Measurements from ENCODE around the gene GSC2. TPM values are rescaled to one million over a fixed set of nuclear protein-coding genes. Genes with fewer than 3 reads are reported as not detected.

GSC2 gene
- total and polyA plus RNA-seq, 11 donors: not detected

DNA sequence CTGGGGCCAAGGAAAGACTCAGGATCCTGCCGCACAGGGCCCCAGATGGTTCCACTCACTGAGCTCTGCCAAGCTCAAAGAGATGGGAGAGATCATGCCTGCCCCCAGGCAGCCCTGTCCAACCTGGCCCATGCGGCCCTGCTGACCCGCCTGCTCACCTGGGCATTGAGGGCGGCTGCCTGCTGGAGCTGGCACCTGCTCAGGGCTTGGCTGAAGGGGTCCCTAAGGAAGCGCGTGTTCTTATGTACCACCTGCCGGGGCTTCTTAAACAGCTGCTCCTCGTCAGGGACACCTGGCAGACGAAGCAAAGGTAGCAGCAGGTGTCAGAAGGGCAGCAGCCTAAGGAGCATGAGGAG, 11.1 kb downstream of the GSC2 start:
- no peaks in the 10 kb centered on the region for H3K9me3 ChIP-seq
- H3K4me1 ChIP-seq: peaks cover 0 to 12% (median 7%) of the 10 kb centered on the region in 12 donors
- peaks cover 4 to 89% (median 85%) of the 10 kb centered on the region in 9 donors for H3K36me3 ChIP-seq
- ATAC-seq (no peak), DNase-seq (no peak)
- H3K27me3 ChIP-seq: no peaks in the 10 kb centered on the region
- intact Hi-C loops (cut with DNase I): no loop called here
- H3K4me3 ChIP-seq: no peak overlapping the region
- TF ChIP-seq, protein P1, sequence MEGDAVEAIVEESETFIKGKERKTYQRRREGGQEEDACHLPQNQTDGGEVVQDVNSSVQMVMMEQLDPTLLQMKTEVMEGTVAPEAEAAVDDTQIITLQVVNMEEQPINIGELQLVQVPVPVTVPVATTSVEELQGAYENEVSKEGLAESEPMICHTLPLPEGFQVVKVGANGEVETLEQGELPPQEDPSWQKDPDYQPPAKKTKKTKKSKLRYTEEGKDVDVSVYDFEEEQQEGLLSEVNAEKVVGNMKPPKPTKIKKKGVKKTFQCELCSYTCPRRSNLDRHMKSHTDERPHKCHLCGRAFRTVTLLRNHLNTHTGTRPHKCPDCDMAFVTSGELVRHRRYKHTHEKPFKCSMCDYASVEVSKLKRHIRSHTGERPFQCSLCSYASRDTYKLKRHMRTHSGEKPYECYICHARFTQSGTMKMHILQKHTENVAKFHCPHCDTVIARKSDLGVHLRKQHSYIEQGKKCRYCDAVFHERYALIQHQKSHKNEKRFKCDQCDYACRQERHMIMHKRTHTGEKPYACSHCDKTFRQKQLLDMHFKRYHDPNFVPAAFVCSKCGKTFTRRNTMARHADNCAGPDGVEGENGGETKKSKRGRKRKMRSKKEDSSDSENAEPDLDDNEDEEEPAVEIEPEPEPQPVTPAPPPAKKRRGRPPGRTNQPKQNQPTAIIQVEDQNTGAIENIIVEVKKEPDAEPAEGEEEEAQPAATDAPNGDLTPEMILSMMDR (IDR thresholded peaks at IDR 0.05): no peak
- TF ChIP-seq POLR2A (IDR thresholded peaks at IDR 0.05): no peak
- 91 to 100% (median 95%) methylated on average over 1 to 9 of the region's 9 CpGs for WGBS, 4 donors
- no peak overlapping the region for H3K27ac ChIP-seq

DNA sequence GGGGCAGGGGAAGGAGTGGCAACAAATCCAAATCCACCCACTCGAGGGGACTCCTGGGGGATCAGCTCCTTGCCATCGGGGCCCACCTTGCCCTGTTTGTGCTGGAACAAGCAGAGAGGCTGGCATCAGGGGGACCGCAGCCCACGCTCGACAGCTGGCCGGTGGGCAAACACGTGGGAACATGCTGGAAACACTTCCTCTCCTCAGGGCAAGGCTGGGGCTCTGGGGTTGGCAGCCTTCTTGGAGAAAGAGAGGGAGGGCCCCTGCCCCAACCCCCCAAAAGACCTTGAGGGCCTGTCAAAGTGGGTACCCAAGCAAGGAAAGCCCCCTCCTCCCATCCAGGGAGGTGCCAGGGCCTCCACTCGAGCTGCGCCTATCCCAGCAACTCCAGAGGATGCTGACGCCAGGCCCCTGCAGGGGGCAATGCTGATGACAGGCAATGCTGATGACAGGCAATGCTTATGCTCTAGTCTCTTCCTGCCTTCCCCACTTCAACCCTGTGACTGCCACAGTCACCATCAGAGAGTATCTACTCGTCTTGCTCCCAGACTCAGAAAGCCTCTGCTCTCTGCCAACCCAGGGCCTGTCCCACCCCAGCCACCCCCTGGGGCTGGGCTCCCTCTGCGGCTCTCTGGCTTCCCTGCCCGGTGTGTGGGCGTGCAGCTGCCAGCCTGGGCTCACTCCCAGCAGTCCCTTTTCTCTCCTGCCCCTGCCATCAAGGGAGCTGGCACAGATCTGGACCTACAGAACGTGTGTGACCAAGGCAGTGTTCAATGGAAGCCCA, 11.7 kb downstream of the GSC2 start:
- H3K4me3 ChIP-seq: no peak overlapping the region

DNA sequence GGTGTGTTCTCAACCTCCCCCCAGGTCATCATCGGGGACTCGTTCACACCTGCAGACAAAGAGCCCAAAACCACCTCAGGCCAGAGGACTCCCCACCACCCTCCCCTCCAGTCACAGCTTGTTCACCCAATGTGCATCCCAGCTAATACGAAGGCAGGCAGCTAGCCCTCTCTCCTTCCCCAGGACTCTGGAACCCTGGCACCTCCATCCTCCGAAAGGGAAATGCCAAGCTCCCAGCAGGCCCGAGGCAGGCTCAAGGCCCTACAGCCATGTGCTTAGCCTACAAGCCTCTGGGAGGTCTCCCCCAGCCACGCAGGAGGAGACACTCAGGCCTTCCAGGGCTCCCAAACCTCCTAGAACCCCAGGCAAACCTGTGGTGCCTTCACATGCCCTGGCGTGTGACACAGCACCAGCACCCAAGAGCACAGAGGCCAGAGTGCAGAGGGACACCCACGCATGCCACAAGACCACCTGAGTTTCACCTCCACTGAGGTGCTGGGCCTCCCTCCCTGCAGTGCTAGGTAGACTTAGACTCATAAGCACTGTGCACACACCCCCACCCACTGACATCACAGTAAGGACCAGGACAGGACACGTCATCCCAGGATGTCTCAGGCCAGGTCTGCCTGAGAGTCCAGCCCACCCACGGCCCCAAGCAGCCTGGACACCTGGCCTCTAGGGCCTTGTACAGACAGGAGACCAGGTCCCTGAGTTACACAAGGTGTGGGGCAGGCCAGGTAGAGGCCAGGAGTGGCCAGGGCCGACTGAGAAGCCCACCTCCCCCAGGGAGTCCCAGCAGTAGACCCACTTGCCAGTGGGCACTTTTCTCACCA, 12.5 kb downstream of the GSC2 start:
- H3K4me3 ChIP-seq: no peak overlapping the region
- H3K9me3 ChIP-seq: no peaks in the 10 kb centered on the region
- H3K27ac ChIP-seq: no peak overlapping the region
- ATAC-seq: no peak
- no peak for TF ChIP-seq POLR2A (IDR thresholded peaks at IDR 0.05)
- TF ChIP-seq, protein P1 (IDR thresholded peaks at IDR 0.05): no peak
- DNase-seq: no peak
- WGBS, 4 donors: 91 to 96% (median 93%) methylated on average over 9 to 11 of the region's 11 CpGs
- H3K27me3 ChIP-seq: no peaks in the 10 kb centered on the region
- intact Hi-C loops (cut with DNase I): no loop called here
- peaks cover 4 to 99% (median 94%) of the 10 kb centered on the region in 9 donors for H3K36me3 ChIP-seq
- H3K4me1 ChIP-seq: no peaks in the 10 kb centered on the region

More for the DNA sequence above, 11.7 kb downstream of the GSC2 start:
- no peak for TF ChIP-seq POLR2A (IDR thresholded peaks at IDR 0.05)
- TF ChIP-seq, protein P1 (IDR thresholded peaks at IDR 0.05): no peak
- DNase-seq: no peak
- Histone ChIP-seq H3K36me3 (peaks cover 4 to 95% (median 91%) of the 10 kb centered on the region in 9 donors), H3K27ac (no peak overlapping the region), H3K27me3 (no peaks in the 10 kb centered on the region), H3K9me3 (no peaks in the 10 kb centered on the region), H3K4me1 (peaks cover 0 to 6% (median 2%) of the 10 kb centered on the region in 12 donors)
- WGBS, 4 donors: 88 to 94% (median 90%) methylated on average over 8 to 15 of the region's 15 CpGs
- no peak for ATAC-seq
- intact Hi-C loops (cut with DNase I): no loop called here

DNA sequence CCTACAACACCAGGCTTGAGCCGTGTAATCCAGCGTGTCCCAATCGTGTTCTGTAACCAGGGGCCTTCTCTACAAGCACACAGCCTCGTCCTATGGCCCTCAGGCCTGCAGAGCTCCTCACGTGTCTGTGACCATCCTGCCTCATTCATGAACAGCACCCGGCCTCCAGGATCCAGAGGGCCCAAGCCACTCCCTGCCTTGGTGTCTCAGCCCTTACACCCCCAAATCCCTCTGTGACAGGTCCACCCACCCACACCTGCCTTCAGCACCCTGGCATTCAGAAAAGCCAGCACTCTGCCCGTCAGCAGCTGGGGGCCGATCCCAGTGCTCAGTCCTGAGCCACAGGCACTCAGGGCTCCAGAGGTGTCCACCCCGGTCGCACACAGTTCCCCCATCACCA, 13.2 kb downstream of the GSC2 start:
- 93 to 97% (median 96%) methylated on average over 10 of the region's 10 CpGs for WGBS, 4 donors
- Histone ChIP-seq H3K27me3 (no peaks in the 10 kb centered on the region), H3K9me3 (no peaks in the 10 kb centered on the region)

More for the DNA sequence above, 13.2 kb downstream of the GSC2 start:
- H3K4me1 ChIP-seq: no peaks in the 10 kb centered on the region
- no peak for TF ChIP-seq POLR2A (IDR thresholded peaks at IDR 0.05)
- TF ChIP-seq, protein P1 (IDR thresholded peaks at IDR 0.05): no peak
- no peak overlapping the region for H3K27ac ChIP-seq
- no peak overlapping the region for H3K4me3 ChIP-seq
- ATAC-seq (no peak), DNase-seq (no peak)
- peaks cover 4 to 97% (median 90%) of the 10 kb centered on the region in 9 donors for H3K36me3 ChIP-seq
- intact Hi-C loops (cut with DNase I): no loop called here

All from heart left ventricle (tissue), 16 donors.